ENCODE results near the gene SLITRK3. TPM values are rescaled to one million over a fixed set of nuclear protein-coding genes. Genes with fewer than 3 reads are reported as not detected.

The SLITRK3 gene
- total RNA-seq, 4 donors from 2014 or later: 0.55 to 0.64 TPM; not detected in 2

DNA sequence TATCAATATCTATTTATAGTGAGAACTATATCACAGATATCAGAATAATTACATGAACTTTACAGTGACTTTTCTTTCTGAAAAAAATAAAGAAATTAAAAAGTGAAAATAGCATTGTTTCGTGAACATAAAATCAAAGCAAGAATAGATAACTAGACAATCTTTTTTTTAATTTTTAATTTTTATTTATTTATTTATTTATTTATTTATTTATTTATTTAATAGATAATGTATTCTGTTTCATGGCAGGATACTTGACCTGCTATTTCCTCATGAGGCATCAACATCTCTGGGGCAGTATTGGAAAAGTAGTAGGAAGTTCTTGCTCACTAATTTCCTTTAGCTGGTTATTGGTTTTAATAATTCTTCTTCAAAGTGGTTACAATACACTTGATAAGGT is 33.3 kb downstream of the SLITRK3 start:
- in situ Hi-C loops (cut with MboI; ENCODE audit: low pct_ligation_motif_present in 1 of 4, low pct_unique_long_range_greater_than_20kb in 1 of 4, low sequenced_read_pairs in 3 of 4): no loop called here
- DNase-seq: no peak
- WGBS, 2 donors (ENCODE audit: low coverage in 1 of 2): 94 to 100% methylated on average over 1 of the region's 1 CpG
- Histone ChIP-seq H3K4me1 (peaks cover 0 to 20% (median 7%) of the 10 kb centered on the region in 4 donors), H3K9me3 (no peaks in the 10 kb centered on the region), H3K4me3 (no peak overlapping the region), H3K27me3 (no peaks in the 10 kb centered on the region), H3K27ac (no peak overlapping the region), H3K36me3 (no peaks in the 10 kb centered on the region)
- TF ChIP-seq, protein P1, sequence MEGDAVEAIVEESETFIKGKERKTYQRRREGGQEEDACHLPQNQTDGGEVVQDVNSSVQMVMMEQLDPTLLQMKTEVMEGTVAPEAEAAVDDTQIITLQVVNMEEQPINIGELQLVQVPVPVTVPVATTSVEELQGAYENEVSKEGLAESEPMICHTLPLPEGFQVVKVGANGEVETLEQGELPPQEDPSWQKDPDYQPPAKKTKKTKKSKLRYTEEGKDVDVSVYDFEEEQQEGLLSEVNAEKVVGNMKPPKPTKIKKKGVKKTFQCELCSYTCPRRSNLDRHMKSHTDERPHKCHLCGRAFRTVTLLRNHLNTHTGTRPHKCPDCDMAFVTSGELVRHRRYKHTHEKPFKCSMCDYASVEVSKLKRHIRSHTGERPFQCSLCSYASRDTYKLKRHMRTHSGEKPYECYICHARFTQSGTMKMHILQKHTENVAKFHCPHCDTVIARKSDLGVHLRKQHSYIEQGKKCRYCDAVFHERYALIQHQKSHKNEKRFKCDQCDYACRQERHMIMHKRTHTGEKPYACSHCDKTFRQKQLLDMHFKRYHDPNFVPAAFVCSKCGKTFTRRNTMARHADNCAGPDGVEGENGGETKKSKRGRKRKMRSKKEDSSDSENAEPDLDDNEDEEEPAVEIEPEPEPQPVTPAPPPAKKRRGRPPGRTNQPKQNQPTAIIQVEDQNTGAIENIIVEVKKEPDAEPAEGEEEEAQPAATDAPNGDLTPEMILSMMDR (IDR thresholded peaks at IDR 0.05): no peak
- TF ChIP-seq POLR2A (IDR thresholded peaks at IDR 0.05) (no peak), EP300 (IDR thresholded peaks at IDR 0.05; ENCODE audit: low read depth) (no peak), POLR2AphosphoS5 (IDR thresholded peaks at IDR 0.05) (no peak)
- intact Hi-C loops (cut with DNase I; ENCODE audit: low total_unique reads): no loop called here

DNA sequence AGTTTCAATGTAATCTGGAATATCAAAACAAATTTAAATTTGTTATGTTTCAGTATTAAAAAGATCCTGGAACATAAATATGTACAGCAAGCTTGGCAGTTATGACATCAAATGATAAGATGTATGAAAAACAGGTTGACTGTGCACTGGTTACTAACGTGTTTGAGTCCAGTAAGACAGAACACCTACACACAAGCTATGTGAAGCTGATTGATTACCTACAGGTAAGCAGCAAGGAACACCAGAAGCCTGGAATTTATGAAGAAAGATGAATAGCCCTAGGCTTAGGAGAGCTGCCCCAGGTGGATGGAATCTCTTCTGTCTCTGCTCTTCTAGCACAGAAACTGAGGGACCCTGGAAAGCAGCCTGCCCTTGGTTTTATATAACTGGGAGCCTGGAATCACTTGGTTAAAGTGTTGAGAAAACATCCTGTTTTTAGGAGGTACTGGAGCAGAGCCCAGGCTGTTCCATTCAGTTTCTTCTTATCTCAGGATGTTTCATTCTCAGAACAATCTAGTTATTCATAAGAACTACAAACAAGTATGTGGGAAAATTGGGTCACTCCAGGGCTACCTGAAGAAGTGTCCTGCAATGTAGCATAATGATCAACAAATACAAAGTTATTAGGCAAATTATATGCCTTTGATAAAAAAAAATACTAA is 36.3 kb downstream of the SLITRK3 start:
- TF ChIP-seq POLR2AphosphoS5 (IDR thresholded peaks at IDR 0.05) (no peak), EP300 (IDR thresholded peaks at IDR 0.05; ENCODE audit: low read depth) (no peak), POLR2A (IDR thresholded peaks at IDR 0.05) (no peak)
- TF ChIP-seq, protein P1 (IDR thresholded peaks at IDR 0.05): no peak
- Histone ChIP-seq H3K4me1 (peaks cover 0 to 38% (median 21%) of the 10 kb centered on the region in 4 donors), H3K9me3 (no peaks in the 10 kb centered on the region), H3K4me3 (no peak overlapping the region), H3K27me3 (no peaks in the 10 kb centered on the region), H3K36me3 (no peaks in the 10 kb centered on the region), H3K27ac (no peak overlapping the region)
- DNase-seq: peak; percentile 14
- intact Hi-C loops (cut with DNase I; ENCODE audit: low total_unique reads): no loop called here
- 0 to 7% methylated on average over 1 of the region's 1 CpG for WGBS, 2 donors (ENCODE audit: low coverage in 1 of 2)
- in situ Hi-C loops (cut with MboI; ENCODE audit: low pct_ligation_motif_present in 1 of 4, low pct_unique_long_range_greater_than_20kb in 1 of 4, low sequenced_read_pairs in 3 of 4): no loop called here

DNA sequence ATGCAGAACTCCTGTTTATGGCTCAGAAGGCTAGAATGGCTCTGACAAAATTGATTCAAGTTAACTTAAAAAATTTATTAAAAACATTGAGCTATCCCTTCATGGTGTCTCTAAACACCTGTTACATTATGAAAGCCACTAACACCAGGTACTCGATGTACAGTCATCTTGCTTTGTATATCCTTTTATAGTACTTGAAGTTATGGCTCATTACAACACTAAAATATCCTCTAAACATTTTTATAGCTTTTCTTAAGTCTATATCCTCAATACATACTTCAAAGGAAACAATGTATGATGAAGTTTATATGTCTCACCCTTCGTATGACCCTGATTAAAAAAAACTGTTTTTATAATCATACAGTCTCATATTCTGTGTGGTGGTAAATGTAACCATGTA is 38.2 kb downstream of the SLITRK3 start:
- Histone ChIP-seq H3K4me3 (peak overlapping the region in 2 of 4 donors; percentile 11 to 41), H3K27me3 (no peaks in the 10 kb centered on the region), H3K27ac (peak overlapping the region; percentile 57 to 75 (median 71)), H3K4me1 (peaks cover 0 to 38% (median 21%) of the 10 kb centered on the region in 4 donors), H3K36me3 (no peaks in the 10 kb centered on the region), H3K9me3 (no peaks in the 10 kb centered on the region)
- intact Hi-C loops (cut with DNase I; ENCODE audit: low total_unique reads): no loop called here
- in situ Hi-C loops (cut with MboI; ENCODE audit: low pct_ligation_motif_present in 1 of 4, low pct_unique_long_range_greater_than_20kb in 1 of 4, low sequenced_read_pairs in 3 of 4): no loop called here
- 30 to 38% methylated on average over 2 of the region's 2 CpGs for WGBS, 2 donors (ENCODE audit: low coverage in 1 of 2)
- no peak for TF ChIP-seq POLR2A (IDR thresholded peaks at IDR 0.05)
- TF ChIP-seq, protein P1 (IDR thresholded peaks at IDR 0.05): no peak
- no peak for TF ChIP-seq EP300 (IDR thresholded peaks at IDR 0.05; ENCODE audit: low read depth)
- TF ChIP-seq POLR2AphosphoS5 (IDR thresholded peaks at IDR 0.05): peak in 1 of 3 donors; percentile 74
- no peak for DNase-seq

DNA sequence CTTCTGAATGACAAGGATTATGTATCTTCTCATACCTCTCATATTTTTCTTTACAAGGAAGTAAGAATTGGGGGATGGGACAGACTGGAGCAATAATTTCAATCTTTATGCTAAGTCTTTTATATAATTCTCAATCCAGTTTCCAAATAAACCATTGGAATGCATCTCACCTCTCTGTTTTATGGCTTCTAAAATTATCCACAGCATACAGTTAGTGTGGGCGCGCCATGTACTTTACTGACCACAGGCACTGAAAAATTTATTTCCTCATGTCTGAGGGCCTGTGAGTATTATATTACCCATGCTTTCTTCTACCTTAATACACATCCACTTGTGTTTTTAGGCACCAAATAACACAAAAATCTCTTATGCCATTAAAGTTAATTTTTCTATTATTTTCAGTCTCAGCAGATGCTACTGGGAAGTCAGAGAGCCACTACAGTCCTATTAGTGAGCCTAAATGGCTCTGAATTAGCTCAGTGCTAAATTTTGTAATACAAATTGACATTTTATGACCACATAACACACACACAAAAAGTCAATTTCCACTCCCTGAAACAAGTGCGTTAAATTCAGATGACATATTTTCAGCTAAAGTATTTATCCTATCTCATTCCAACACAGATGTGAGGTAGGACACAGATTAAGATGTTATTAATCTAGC is 39.3 kb downstream of the SLITRK3 start:
- 52 to 54% methylated on average over 3 of the region's 3 CpGs for WGBS, 2 donors (ENCODE audit: low coverage in 1 of 2)
- Histone ChIP-seq H3K27me3 (no peaks in the 10 kb centered on the region), H3K4me3 (peak overlapping the region in 2 of 4 donors; percentile 11 to 41), H3K27ac (peak overlapping the region; percentile 37 to 75 (median 71)), H3K9me3 (no peaks in the 10 kb centered on the region), H3K36me3 (no peaks in the 10 kb centered on the region), H3K4me1 (peaks cover 0 to 38% (median 21%) of the 10 kb centered on the region in 4 donors)
- intact Hi-C loops (cut with DNase I; ENCODE audit: low total_unique reads) (no loop called here), in situ Hi-C loops (cut with MboI; ENCODE audit: low pct_ligation_motif_present in 1 of 4, low pct_unique_long_range_greater_than_20kb in 1 of 4, low sequenced_read_pairs in 3 of 4) (no loop called here)
- TF ChIP-seq POLR2AphosphoS5 (IDR thresholded peaks at IDR 0.05) (peak in 1 of 3 donors; percentile 66), EP300 (IDR thresholded peaks at IDR 0.05; ENCODE audit: low read depth) (no peak), POLR2A (IDR thresholded peaks at IDR 0.05) (no peak)
- TF ChIP-seq, protein P1 (IDR thresholded peaks at IDR 0.05): no peak
- DNase-seq: peak; percentile 64

Measured in transverse colon (tissue), 4 donors.